Stimulated activated CD4-positive, alpha-beta T cell treated with anti-CD3 and anti-CD28 coated beads, TNF-alpha, amount 100 ng/mL, for 24 hours (primary cell): ENCODE results near the gene RXYLT1.
A peak's percentile ranks its signal among the peaks of the same experiment; 100 is the strongest.
"Not testable (repeated sequence)": the region's sequence is repeated elsewhere in the genome, so short reads cannot be mapped to it uniquely, and the experiment has no call there.

Source experiments
- DNase-seq, 3 experiments: peaks; one replicate each; pipeline ENCODE4 v3.0.0-alpha.2; 2020; ENCODE audit warnings: low read depth in 3 of 3

Gene RXYLT1

DNA sequence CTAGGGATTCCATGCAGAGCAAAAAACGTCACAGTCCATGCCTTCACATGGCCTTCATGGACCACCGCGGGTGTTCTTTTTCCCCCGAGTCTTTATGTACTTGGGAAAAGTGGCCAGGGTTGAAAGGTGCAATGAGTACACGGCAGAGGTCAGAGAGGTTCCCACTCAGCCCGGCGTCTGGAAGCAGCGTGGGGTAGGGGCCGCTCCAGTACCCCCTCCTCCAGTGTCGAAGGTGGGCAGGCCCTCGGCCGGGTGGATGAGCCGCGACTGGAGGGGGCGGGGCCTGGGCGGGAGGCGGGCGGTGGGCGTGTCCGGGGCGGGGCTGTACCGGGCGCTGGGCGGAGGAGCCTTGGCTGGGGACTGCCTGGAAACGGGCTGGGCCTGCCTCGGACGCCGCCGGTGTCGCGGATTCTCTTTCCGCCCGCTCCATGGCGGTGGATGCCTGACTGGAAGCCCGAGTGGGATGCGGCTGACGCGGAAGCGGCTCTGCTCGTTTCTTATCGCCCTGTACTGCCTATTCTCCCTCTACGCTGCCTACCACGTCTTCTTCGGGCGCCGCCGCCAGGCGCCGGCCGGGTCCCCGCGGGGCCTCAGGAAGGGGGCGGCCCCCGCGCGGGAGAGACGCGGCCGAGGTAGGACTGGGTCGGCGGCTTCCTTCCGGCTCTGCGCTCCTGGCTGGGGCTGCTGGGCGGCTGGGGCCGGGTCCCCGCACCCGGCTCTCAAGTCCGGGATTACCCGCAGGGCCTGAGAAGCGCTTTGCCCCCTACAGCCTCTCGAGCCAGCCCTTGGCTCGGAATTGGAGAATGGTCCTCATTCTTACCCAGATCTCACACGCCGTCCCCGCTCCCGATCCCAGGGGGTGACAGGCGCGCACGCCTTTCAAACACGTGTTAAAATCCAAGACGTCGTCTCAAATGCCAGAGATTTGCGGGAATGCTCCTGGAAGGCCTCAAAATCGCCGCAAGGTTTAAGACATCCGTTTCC, at the start of gene RXYLT1:
Gene RXYLT1, plus strand, starts transcription at position 412 of the 984 bp plus-strand sequence. Its CDS starts 52 bp downstream, at position 464.
- DNase-seq, result peak; percentile 69 to 80 (median 72)

DNA sequence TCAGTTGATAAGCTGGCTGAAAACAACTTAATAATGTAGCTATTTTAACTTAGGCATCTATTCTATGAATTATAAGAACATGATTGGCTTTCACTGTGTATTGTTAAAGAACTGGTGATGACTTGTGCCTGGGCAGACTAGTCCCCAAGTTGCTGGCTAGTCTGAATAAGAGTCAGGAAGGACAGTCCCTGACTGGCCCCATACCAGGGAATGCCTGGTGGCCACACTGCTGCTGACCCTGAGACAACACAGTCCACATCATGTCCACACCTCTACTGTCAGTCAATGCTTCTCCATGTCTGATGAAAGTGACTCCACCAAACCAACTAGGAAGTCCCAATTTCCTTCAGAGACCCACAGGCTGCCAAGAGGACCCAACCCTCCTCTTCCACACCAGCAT, 46.9 kb upstream of the RXYLT1 start:
- DNase-seq, result not testable (repeated sequence)

GRCh38 chr12:63733585-63733984, 46.1 kb upstream of the RXYLT1 start:
- DNase-seq, result not testable (repeated sequence)

GRCh38 chr12:63740551-63740950, 39.2 kb upstream of the RXYLT1 start:
- not testable (repeated sequence) for DNase-seq

DNA sequence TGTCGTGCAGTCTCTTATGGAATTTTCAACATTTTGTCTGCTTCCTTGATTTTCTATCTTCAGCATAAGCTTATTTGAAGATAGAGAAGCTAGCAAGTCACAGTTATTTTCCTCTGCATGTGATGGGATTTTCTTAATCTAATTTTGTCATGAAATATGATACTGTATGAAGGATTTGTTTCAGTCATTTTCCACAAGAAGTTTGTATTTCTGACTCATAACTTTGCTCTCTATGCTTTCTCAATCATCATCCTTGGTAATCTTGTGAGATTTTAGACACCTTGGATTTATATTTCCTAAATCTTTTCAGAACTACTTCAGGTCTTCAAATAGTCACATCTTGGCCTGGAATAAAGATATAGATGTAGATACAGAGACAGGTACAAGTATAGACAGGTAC, 38.3 kb upstream of the RXYLT1 start:
- DNase-seq, result not testable (repeated sequence)

DNA sequence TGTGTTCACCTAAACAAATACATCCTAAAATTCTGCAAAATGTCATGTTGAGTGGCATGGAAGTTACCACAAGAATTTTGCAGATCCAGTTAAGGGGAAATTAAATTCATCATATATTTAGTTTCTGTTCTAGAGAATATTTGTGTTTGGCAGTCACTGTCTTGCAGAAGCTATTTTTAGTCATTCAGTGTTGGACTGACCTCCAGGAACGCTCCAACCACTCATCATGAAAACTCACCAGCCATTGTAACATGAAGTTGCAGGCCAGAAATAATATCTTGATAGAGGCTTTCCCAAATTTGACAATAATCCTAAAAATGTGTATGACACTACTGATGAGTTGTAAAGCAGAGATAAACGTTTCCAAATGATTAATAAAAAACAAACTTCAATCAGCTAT, 35.6 kb upstream of the RXYLT1 start:
- not testable (repeated sequence) for DNase-seq

DNA sequence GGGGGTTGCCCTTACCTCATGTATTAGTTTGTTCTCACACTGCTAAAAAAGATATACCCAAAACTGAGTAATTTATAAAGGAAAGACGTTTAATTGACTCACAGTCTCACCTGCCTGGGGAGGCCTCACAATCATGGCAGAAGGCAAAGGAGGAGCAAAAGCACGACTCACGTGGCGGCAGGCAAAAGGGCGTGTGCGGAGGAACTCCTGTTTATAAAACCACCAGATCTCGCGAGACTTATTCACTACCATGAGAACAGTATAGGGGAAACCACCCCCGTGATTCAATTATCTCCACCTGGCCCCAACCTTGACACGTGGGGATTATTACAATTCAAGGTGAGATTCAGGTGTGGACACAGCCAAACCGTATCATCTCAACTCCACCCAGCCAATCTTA, 33.2 kb upstream of the RXYLT1 start:
- DNase-seq, result not testable (repeated sequence)

DNA sequence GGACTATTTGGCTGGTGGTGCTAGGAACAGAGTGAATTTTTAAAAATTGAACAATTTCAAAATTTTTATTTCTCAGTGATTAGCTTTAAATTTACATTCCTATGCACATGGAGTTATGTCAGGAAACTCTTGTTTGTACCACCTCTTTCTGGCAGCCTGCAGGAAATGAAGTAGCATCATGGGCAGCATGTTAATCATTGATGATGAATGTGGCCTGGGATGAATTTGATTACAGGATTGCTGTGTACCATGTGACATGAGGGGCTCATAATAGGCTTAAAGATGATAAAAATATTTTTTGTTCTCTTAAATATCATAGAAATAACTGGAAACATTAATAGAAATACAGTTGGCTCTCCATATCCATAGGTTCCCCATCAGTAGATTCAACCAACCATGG, 32.6 kb upstream of the RXYLT1 start:
- DNase-seq, result not testable (repeated sequence)

DNA sequence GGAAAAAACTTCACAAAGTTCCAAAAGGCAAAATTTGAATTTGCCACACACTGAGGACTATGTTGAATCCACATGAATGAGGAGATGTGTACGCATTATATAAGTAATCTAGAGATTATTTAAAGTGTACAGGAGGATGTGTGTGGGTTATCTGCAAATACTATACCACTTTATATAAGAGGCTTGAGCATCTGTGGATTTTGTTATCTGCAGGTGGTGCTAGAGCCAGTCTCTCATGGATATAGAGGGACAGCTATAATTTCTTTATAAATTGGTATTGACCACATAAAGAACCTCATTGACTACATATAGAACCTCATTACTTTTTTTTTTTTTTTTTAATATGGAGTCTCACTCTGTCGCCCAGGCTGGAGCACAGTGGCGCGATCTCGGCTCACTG, 32.2 kb upstream of the RXYLT1 start:
- DNase-seq, result no peak

- no peak for DNase-seq
Measured at GRCh38 chr12:63752283-63752682, 27.4 kb upstream of the RXYLT1 start.

GRCh38 chr12:63752841-63753240, 26.9 kb upstream of the RXYLT1 start:
- no peak for DNase-seq

DNA sequence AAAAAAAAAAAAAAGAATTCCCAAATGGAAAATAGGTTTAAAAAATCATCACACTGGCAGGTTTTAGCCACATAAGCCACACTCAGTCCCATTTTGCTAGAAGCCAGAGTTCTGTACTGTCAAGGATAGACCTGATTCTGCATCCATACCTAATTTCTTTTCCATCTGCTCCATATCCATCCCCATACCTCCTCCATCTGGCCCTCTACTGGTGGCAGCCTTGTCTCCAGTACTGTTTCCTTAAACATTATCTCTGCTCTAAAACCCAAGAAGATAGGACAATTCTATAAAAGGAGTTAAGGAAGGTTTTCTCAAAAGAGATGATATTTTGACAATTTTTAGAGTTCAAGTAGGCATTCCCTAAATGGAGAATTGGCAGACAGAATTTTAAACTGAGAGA, 26.0 kb upstream of the RXYLT1 start:
- DNase-seq, result no peak

- DNase-seq, result no peak
Measured at GRCh38 chr12:63764481-63764880, 15.2 kb upstream of the RXYLT1 start.

GRCh38 chr12:63766498-63766897, 13.2 kb upstream of the RXYLT1 start:
- DNase-seq, result no peak

- no peak for DNase-seq
Measured at GRCh38 chr12:63770375-63770774, 9.3 kb upstream of the RXYLT1 start.

- DNase-seq, result no peak
Measured at GRCh38 chr12:63777340-63777739, 2.4 kb upstream of the RXYLT1 start.

GRCh38 chr12:63782466-63782865, 2.8 kb downstream of the RXYLT1 start:
- DNase-seq, result no peak

- no peak for DNase-seq
Measured at GRCh38 chr12:63787306-63787705, 7.6 kb downstream of the RXYLT1 start.

- no peak for DNase-seq
Measured at GRCh38 chr12:63790608-63790945, 10.9 kb downstream of the RXYLT1 start.

DNA sequence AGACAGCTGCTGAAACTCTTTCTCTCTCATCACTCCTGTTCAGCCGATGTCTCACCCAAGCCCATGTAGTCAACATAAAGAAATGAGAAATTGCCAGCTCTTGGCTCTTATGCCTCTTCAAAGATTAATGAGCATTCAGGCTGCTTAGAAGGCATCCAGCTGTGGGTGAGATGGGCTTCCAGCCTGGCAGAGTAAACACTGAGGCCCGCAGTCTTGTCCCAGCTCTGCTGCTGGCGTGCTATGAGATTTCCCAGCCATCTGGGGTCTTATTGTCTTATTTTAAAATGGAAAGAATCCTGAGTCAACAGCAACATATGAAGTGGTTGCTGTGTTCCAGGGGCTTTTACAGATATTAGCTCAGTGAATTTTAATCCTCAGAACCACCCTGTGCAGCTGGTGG, 12.6 kb downstream of the RXYLT1 start:
- no peak for DNase-seq

DNA sequence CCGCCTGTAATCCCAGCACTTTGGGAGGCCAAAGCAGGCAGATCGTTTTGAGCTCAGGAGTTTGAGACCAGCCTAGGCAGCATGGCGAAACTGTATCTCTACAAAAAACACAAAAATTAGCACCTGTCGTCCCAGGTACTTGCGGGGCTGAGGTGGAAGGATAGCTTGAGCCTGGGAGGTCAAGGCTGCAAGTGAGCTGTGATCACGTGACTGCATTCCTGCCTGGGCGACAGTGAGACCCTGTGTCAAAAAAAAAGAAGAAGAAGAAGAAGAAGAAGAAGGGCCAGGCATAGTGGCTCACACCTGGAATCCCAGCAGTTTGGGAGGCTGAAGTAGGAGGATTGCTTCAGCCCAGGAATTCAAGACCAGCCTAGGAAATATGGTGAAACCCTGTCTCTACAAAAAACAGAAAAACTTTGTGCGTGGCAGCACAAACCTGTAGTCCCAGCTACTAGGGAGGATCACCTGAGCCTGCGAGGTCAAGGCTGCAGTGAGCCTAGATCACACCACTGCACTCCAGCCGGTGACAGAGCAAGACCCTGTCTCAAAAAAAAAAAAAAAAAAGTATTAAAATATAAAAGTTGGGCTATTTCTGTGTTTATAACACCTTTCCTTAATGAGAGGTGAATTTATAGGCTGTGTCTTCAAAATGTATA, 15.5 kb downstream of the RXYLT1 start:
- DNase-seq, result no peak

DNA sequence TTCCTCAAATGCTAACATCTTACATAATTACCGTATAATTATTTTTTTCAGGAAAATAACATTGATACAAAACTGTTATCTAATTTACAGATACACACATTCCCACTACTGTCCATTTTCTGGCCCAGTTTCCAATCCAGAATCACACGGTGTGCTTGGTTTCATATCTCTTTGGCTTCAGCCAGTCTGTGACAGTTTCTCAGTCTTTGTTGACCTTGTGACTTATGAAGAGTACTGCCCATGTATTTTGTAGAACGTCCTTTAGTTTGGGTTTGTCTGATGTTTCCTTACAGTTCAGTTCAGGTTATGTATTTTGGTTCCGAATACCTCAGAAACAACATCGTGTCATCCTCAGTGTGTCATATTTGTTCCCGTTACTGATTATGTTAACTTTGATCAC, 16.2 kb downstream of the RXYLT1 start:
- DNase-seq, result no peak

GRCh38 chr12:63802012-63802608, 22.4 kb downstream of the RXYLT1 start:
- no peak for DNase-seq
